GM12878 (cell line): ENCODE measurements around the gene CBLB. TPM values are rescaled to one million over a fixed set of nuclear protein-coding genes. Genes with fewer than 3 reads are reported as not detected.

Experiments used
- ATAC-seq: fragments of 200-7000 bp; cut with Tn5 transposase; 3 replicates; pipeline ENCODE4 v1.9.1; 2020; ENCODE audit warnings: mild to moderate bottlenecking, moderate library complexity
- BruUV-seq: library from RNA; stranded (reverse); fragments of 400-500 nt; replicated peaks from 2 replicates; lab custom pipeline; 2021; lab: Mats Ljungman, UMichigan
- CTCF ChIA-PET: fragments of 300-600 bp; sonication (Branson Sonifier 250); formaldehyde crosslinking; extraction: SDS; loops from one replicate; lab custom pipeline; 2021; ENCODE audit warnings: inconsistent platforms; lab: Yijun Ruan, JAX
- POLR2A ChIA-PET: fragments of 350-600 bp; formaldehyde crosslinking; extraction: SDS; loops from one replicate; lab custom pipeline; 2021; ENCODE audit warnings: inconsistent platforms; lab: Charles Lee
- RAD21 ChIA-PET: fragments of 300-600 bp; sonication (Branson Sonifier 250); formaldehyde crosslinking; loops from one replicate; lab custom pipeline; 2023; ENCODE audit warnings: antibody characterized with exemption; ENCODE audit not compliant: unreplicated experiment; lab: Charles Lee
- SMC1A ChIA-PET: fragments of 300-600 bp; sonication (Branson Sonifier 250); formaldehyde crosslinking; loops from one replicate; lab custom pipeline; 2023; ENCODE audit not compliant: unreplicated experiment, uncharacterized antibody; lab: Charles Lee
- DNase-seq: peaks from one replicate; pipeline ENCODE4 v3.0.0-alpha.2; 2011; ENCODE audit warnings: low read depth, low spot score
- FAIRE-seq: peaks from 3 replicates; lab custom pipeline; 2011; peaks lifted over from hg19 to GRCh38; lab: Jason Lieb, UNC
- H2AFZ ChIP-seq: 2 replicates; pipeline ENCODE4 v1.6.0; 2011; ENCODE audit warnings: low read depth, low read length, control low read depth; ENCODE audit not compliant: control insufficient read depth
- H3K27ac ChIP-seq: 2 replicates; pipeline ENCODE4 v1.5.1; 2011; ENCODE audit warnings: control low read depth; ENCODE audit not compliant: control insufficient read depth, insufficient read depth
- H3K27me3 ChIP-seq, 2 experiments: replicated peaks in 1 of 2; 2 replicates each; pipeline versions ENCODE4 v1.6.0 to v1.6.1; 2011; ENCODE audit warnings: low read length in 1 of 2; ENCODE audit not compliant: control insufficient read depth in 2 of 2, insufficient read depth in 2 of 2
- H3K36me3 ChIP-seq, 2 experiments: 2 replicates each; pipeline ENCODE4 v1.5.1; 2011; ENCODE audit warnings: low read length in 1 of 2; ENCODE audit not compliant: control insufficient read depth in 2 of 2, insufficient read depth in 2 of 2
- H3K4me1 ChIP-seq: 2 replicates; pipeline ENCODE4 v1.6.1; 2011; ENCODE audit warnings: mild to moderate bottlenecking, low read length, moderate library complexity, mixed read lengths; ENCODE audit not compliant: control insufficient read depth, insufficient read depth
- H3K4me2 ChIP-seq: 2 replicates; pipeline ENCODE4 v1.6.0; 2011; ENCODE audit warnings: control low read depth; ENCODE audit not compliant: control insufficient read depth, insufficient read depth
- H3K4me3 ChIP-seq: fragments of 200-600 bp; sonication (generic); 2 replicates; pipeline ENCODE4 v1.5.1; 2016
- H3K79me2 ChIP-seq: 2 replicates; pipeline ENCODE4 v1.6.0; 2011; ENCODE audit warnings: low read length; ENCODE audit not compliant: control insufficient read depth, insufficient read depth
- H3K9ac ChIP-seq: 2 replicates; pipeline ENCODE4 v1.8.0; 2011; ENCODE audit warnings: low read length, control low read depth, mixed read lengths; ENCODE audit not compliant: control insufficient read depth, insufficient read depth
- H3K9me3 ChIP-seq: replicated peaks from 3 replicates; pipeline ENCODE4 v1.5.1; 2011; ENCODE audit warnings: mild to moderate bottlenecking, low read length; ENCODE audit not compliant: control insufficient read depth, insufficient read depth
- H4K20me1 ChIP-seq: 2 replicates; pipeline ENCODE4 v1.6.0; 2011; ENCODE audit not compliant: control insufficient read depth, insufficient read depth
- BHLHE40 ChIP-seq, 2 experiments: fragments of 450-650 bp in 1 of 2; IDR thresholded peaks; 2 replicates each; pipeline ENCODE4 v1.6.1; 2011 to 2017; ENCODE audit warnings: low read depth in 2 of 2, borderline replicate concordance in 1 of 2, improper control_type of control experiment in 1 of 2, low read length in 1 of 2, mild to moderate bottlenecking in 1 of 2
- CEBPB ChIP-seq, 2 experiments: fragments of 150-350 bp in 1 of 2; IDR thresholded peaks; 2 replicates each; pipeline ENCODE4 v1.6.1; 2012 to 2014; ENCODE audit warnings: low read depth in 2 of 2, low read length in 2 of 2, borderline replicate concordance in 1 of 2, inconsistent platforms in 1 of 2
- EED ChIP-seq: sonication (generic); IDR thresholded peaks from 2 replicates; pipeline ENCODE4 v1.6.1; 2016; ENCODE audit warnings: antibody characterized with exemption, low read depth
- HDAC2 ChIP-seq: fragments of 200-600 bp; sonication (generic); IDR thresholded peaks from 2 replicates; pipeline ENCODE4 v1.6.1; 2017
- KDM1A ChIP-seq: fragments of 200-600 bp; sonication (generic); IDR thresholded peaks from 2 replicates; pipeline ENCODE4 v1.6.1; 2016; ENCODE audit warnings: borderline replicate concordance
- NR2C1 ChIP-seq: fragments of 450-650 bp; IDR thresholded peaks from 2 replicates; pipeline ENCODE4 v1.6.1; 2017; ENCODE audit warnings: antibody characterized with exemption, mild to moderate bottlenecking, moderate library complexity
- PAX8 ChIP-seq: fragments of 450-650 bp; IDR thresholded peaks from 2 replicates; pipeline ENCODE4 v1.6.1; 2017; ENCODE audit warnings: mild to moderate bottlenecking, moderate library complexity
- REST ChIP-seq: IDR thresholded peaks from 2 replicates; pipeline ENCODE4 v1.6.1; 2012; ENCODE audit warnings: mild to moderate bottlenecking, low read depth, low read length
- STAT3 ChIP-seq: IDR thresholded peaks from 2 replicates; pipeline ENCODE4 v1.6.1; 2011; ENCODE audit warnings: low read depth, low read length, improper control_type of control experiment
- TARDBP ChIP-seq: IDR thresholded peaks from 2 replicates; pipeline ENCODE4 v1.6.1; 2016; ENCODE audit warnings: borderline replicate concordance
- USF2 ChIP-seq: IDR thresholded peaks from 2 replicates; pipeline ENCODE4 v1.6.1; 2011; ENCODE audit warnings: low read depth, low read length, improper control_type of control experiment, borderline replicate concordance
- ZNF592 ChIP-seq: fragments of 450-650 bp; IDR thresholded peaks from 2 replicates; pipeline ENCODE4 v1.6.1; 2017; ENCODE audit warnings: mild to moderate bottlenecking, moderate library complexity
- WGBS: methylation state at CpG from one replicate; pipeline ENCODE4 v1.1.6; 2016; ENCODE audit warnings: low lambda C conversion rate; ENCODE audit not compliant: insufficient replicate concordance, insufficient coverage; ENCODE audit errors: missing lambda C conversion rate; 5-methylcytosine and 5-hydroxymethylcytosine counted together
- in situ Hi-C: fragments of 300-500 bp; cut with MboI; formaldehyde crosslinking; loops from 9 replicates; pipeline ENCODE4 v1.14.3; 2018; ENCODE audit warnings: mixed read lengths
- intact Hi-C: fragments of 100-400 bp; cut with micrococcal nuclease; formaldehyde crosslinking; loops from one replicate; pipeline ENCODE4 v1.14.2; 2022; ENCODE audit not compliant: unreplicated experiment
- polyA plus RNA-seq, 11 experiments: library from polyadenylated mRNA; depleted of rRNA in 4 of 11; unstranded in 6 of 11; stranded (reverse) in 5 of 11; fragments of >200 nt; fragmentation: Nextera tagmentation in 4 of 11; fragmentation: Illumina TruSeq in 1 of 11; extraction: Ambion mirVana in 4 of 11; extraction: Trizol in 1 of 11; gene quantifications; 1 replicate in 1 of 11; 2 replicates in 10 of 11; pipeline versions ENCODE4 v1.2.1 to v1.2.3, GENCODE V29; 2011 to 2016; ENCODE audit warnings: inconsistent platforms in 2 of 11, missing spikeins in 2 of 11, low read depth in 1 of 11
- total RNA-seq, 4 experiments: library from RNA; depleted of rRNA in 3 of 4; stranded (reverse); fragments of >200 nt in 3 of 4; fragmentation: Illumina TruSeq in 1 of 4; extraction: Trizol in 1 of 4; gene quantifications; 2 replicates each; pipeline versions ENCODE4 v1.2.1 to v1.2.3, GENCODE V29; 2013 to 2021

CBLB gene
- total and polyA plus RNA-seq, 10 of the 15 experiments (the other 5 are each of a cell fraction or from before 2014, with no cell fraction given) = 17.2 to 107 (median 41.9) TPM

GRCh38 chr3:105662306-105662705, 206.5 kb downstream of the CBLB start (continued):
- TF ChIP-seq ZNF592 = no peak

- no peaks in the 10 kb centered on the region for H3K4me1 ChIP-seq
- no peaks in the 10 kb centered on the region for H4K20me1 ChIP-seq
- peaks cover 3 to 11% of the 10 kb centered on the region in 2 experiments; a peak in 3 of 4 replicates for H3K36me3 ChIP-seq
- ATAC-seq = no peak
- H3K27ac ChIP-seq = no peak overlapping the region
- in situ Hi-C loops (no loop called here), intact Hi-C loops (no loop called here)
- FAIRE-seq = no peak
- H3K79me2 ChIP-seq = no peaks in the 10 kb centered on the region
- ChIA-PET RAD21 (no interaction called here), CTCF (interaction anchor here (1.0 to 1.4 kb wide), 2 partner anchors 8 to 11 kb away, joined by 3 read pairs; no protein-coding TSS in a partner anchor), POLR2A (no interaction called here), SMC1A (interaction anchor here (1.3 kb wide), 1 partner anchor 8 kb away, joined by 4 read pairs; no protein-coding TSS in a partner anchor)
- H3K9me3 ChIP-seq = no peaks in the 10 kb centered on the region
- WGBS = 100% methylated on average over 3 of the region's 3 CpGs
- no peak overlapping the region for H3K4me2 ChIP-seq
- no TSS peak for BruUV-seq
- no peak overlapping the region for H2AFZ ChIP-seq
- H3K27me3 ChIP-seq = no peaks in the 10 kb centered on the region
- no peak overlapping the region for H3K9ac ChIP-seq
- no peak overlapping the region for H3K4me3 ChIP-seq
- no peak for DNase-seq
- TF ChIP-seq CEBPB (IDR thresholded peaks at IDR 0.05; ENCODE audit: borderline replicate concordance in 1 of 2, low read depth in 2 of 2, low read length in 2 of 2) = no peak
- TF ChIP-seq BHLHE40 (IDR thresholded peaks at IDR 0.05; ENCODE audit: borderline replicate concordance in 1 of 2, low read depth in 2 of 2, low read length in 1 of 2) = no peak
- no peak for TF ChIP-seq TARDBP
- no peak for TF ChIP-seq HDAC2
- no peak for TF ChIP-seq NR2C1
- TF ChIP-seq USF2 = no peak
- no peak for TF ChIP-seq EED
- no peak for TF ChIP-seq REST
- TF ChIP-seq KDM1A = no peak
- no peak for TF ChIP-seq PAX8
- no peak for TF ChIP-seq STAT3
These were observed 207.4 kb downstream of the CBLB start for GRCh38 chr3:105661461-105661860.
